Gastrocnemius medialis (tissue), 4 donors: ENCODE data around the gene RANBP3L. TPM values are rescaled to one million over a fixed set of nuclear protein-coding genes. Genes with fewer than 3 reads are reported as not detected.
A peak's percentile ranks its signal among the peaks of the same experiment; 100 is the strongest.

Experiments used
- ATAC-seq, 2 donors: fragments of 150-250 bp; one replicate each; pipeline ENCODE4 v1.9.1; 2016
- DNase-seq, 2 donors: peaks; one replicate each; pipeline ENCODE4 v3.0.0-alpha.2; 2019
- H3K27ac ChIP-seq, 4 donors: fragments of 200-600 bp; sonication (generic); 1 replicate in 1 of 4; 2 replicates in 3 of 4; pipeline ENCODE4 v1.5.1; 2016 to 2018; ENCODE audit warnings: mild to moderate bottlenecking in 2 of 4, moderate library complexity in 1 of 4
- H3K27me3 ChIP-seq, 3 donors: fragments of 200-600 bp; sonication (generic) in 2 of 3; 1 replicate in 1 of 3; 2 replicates in 2 of 3; pipeline versions ENCODE4 v1.5.1 to v1.6.0; 2016 to 2019; ENCODE audit warnings: mild to moderate bottlenecking in 1 of 3, moderate library complexity in 1 of 3
- H3K36me3 ChIP-seq, 2 donors: fragments of 200-600 bp; sonication (generic) in 1 of 2; one replicate each; pipeline ENCODE4 v1.5.1; 2017 to 2018
- H3K4me1 ChIP-seq, 2 donors: fragments of 200-600 bp; sonication (generic) in 1 of 2; one replicate each; pipeline ENCODE4 v1.5.1; 2016 to 2017; ENCODE audit warnings: mild to moderate bottlenecking in 2 of 2
- H3K4me3 ChIP-seq, 4 donors: fragments of 200-600 bp; sonication (generic) in 3 of 4; 1 replicate in 1 of 4; 2 replicates in 3 of 4; pipeline ENCODE4 v1.5.1; 2016 to 2019; ENCODE audit warnings: mild to moderate bottlenecking in 2 of 4
- H3K9me3 ChIP-seq, 3 donors: fragments of 200-600 bp; sonication (generic) in 2 of 3; 1 replicate in 1 of 3; 2 replicates in 2 of 3; pipeline ENCODE4 v1.5.1; 2016 to 2019
- POLR2A ChIP-seq, 2 donors: fragments of 450-650 bp; IDR thresholded peaks; one replicate each; pipeline ENCODE4 v1.6.1; 2017; ENCODE audit warnings: antibody characterized with exemption in 2 of 2, mild to moderate bottlenecking in 2 of 2, moderate library complexity in 2 of 2
- in situ Hi-C, 4 donors: fragments of 200-750 bp; cut with MboI; loops; one replicate each; pipeline versions ENCODE4 v1.15.0 to v1.8.0; 2017; ENCODE audit warnings: low sequenced_read_pairs in 4 of 4
- intact Hi-C: fragments of 100-400 bp; cut with DNase I; formaldehyde crosslinking; loops from one replicate; pipeline ENCODE4 v1.15.1; 2023; ENCODE audit warnings: low total_unique reads
- total RNA-seq, 4 donors: library from RNA; depleted of rRNA; stranded (reverse); fragments of >200 nt; gene quantifications; one replicate each; pipeline versions ENCODE4 v1.1.0 to v1.2.3, GENCODE V29; 2016
- TF ChIP-seq, protein P1 (sequence below), 5 experiments: fragments of 450-650 bp in 3 of 5; fragments of 200-600 bp in 2 of 5; sonication (generic) in 2 of 5; IDR thresholded peaks in 4 of 5; conservative IDR thresholded peaks in 1 of 5; 1 replicate in 4 of 5; 2 replicates in 1 of 5; pipeline ENCODE4 v1.5.1; 2016 to 2019; ENCODE audit warnings: antibody characterized with exemption in 5 of 5, mild to moderate bottlenecking in 3 of 5, moderate library complexity in 3 of 5

RANBP3L gene
- total RNA-seq, 4 donors from 2014 or later, result 0.82 to 2.5 (median 1.2) TPM

DNA sequence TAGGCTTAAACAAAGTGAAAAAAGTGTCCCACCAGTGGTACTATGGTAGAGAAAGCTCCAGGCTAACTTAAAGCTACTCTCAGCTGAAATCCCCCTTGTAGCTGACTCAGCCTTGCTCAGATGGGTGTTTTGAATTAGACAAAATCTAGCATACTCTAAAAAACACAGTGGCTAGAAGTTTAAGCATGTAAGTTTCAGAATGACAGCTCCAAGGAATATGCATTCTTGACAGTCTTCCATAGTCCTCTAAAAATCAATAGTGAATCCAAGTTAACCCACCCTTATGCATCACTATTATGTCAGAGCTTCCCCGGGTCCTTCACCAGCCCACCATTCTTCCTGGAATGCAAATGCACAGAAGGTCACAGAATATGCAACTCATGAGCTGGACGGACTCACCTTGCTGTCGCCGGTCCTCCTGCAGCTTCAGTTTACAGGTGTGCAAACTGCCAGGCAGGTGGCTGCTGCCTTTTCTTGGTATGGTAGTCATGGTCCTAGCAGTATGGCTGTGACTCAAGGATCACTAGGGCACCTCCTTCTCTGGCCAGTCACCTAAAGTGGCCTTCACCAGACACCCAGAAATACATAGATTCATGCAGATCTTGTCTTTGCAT lies 668 bp downstream of the RANBP3L start:
- no peak for ATAC-seq
- Histone ChIP-seq H3K4me3 (peak overlapping the region in 3 of 4 donors; percentile 36 to 54 (median 39)), H3K27me3 (no peaks in the 10 kb centered on the region), H3K36me3 (no peaks in the 10 kb centered on the region), H3K27ac (peak overlapping the region in 3 of 4 donors; percentile 41 to 68 (median 60)), H3K9me3 (no peaks in the 10 kb centered on the region), H3K4me1 (peaks cover 22 to 28% of the 10 kb centered on the region in 2 donors)
- no peak for TF ChIP-seq POLR2A (IDR thresholded peaks at IDR 0.05)
- TF ChIP-seq, protein P1, sequence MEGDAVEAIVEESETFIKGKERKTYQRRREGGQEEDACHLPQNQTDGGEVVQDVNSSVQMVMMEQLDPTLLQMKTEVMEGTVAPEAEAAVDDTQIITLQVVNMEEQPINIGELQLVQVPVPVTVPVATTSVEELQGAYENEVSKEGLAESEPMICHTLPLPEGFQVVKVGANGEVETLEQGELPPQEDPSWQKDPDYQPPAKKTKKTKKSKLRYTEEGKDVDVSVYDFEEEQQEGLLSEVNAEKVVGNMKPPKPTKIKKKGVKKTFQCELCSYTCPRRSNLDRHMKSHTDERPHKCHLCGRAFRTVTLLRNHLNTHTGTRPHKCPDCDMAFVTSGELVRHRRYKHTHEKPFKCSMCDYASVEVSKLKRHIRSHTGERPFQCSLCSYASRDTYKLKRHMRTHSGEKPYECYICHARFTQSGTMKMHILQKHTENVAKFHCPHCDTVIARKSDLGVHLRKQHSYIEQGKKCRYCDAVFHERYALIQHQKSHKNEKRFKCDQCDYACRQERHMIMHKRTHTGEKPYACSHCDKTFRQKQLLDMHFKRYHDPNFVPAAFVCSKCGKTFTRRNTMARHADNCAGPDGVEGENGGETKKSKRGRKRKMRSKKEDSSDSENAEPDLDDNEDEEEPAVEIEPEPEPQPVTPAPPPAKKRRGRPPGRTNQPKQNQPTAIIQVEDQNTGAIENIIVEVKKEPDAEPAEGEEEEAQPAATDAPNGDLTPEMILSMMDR (IDR thresholded peaks at IDR 0.05 in 4 of 5, conservative IDR thresholded peaks at IDR 0.05 in 1 of 5), result no peak
- intact Hi-C loops, result no loop called here
- in situ Hi-C loops, result loop anchor here in 2 of 4 donors (10.0 kb wide), 1 partner anchor 126 kb away; no protein-coding TSS in a partner anchor
- no peak for DNase-seq

DNA sequence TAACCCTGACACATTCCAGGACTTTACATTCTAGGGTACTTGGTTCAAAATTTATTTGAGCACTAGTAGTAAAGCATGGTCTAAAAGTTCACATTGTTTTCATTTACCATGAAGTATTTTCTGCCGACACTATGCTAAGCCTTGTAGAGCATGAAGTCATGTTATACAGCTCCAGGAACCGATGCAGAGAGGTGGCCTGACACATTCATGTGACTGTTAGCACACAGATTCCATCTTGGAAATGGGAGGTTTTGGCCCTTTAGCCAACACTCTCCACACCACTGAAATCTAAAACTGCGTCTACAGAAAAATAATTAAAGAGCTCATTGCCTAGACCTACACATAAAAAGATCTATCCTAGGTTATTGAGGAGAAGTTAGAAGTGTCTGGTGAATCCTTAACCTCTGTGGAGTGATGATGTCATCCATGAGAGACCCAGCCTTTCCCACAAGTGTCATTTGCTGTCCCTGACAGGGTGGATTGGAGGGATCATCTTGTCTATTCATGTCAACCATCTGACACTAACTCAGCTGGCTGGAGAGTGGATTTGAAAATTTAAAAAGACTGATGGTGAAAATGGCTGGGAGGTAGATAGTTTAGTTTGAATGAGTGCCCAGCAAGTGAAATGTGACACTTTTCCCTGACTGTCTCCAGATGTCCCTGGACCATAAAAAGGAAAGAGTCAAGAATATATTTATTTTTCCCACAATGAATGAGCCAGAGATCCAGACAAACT lies 1.3 kb downstream of the RANBP3L start:
- TF ChIP-seq, protein P1 (IDR thresholded peaks at IDR 0.05 in 4 of 5, conservative IDR thresholded peaks at IDR 0.05 in 1 of 5), result no peak
- no peak for TF ChIP-seq POLR2A (IDR thresholded peaks at IDR 0.05)
- in situ Hi-C loops, result loop anchor here in 2 of 4 donors (10.0 kb wide), 1 partner anchor 126 kb away; no protein-coding TSS in a partner anchor
- Histone ChIP-seq H3K27me3 (no peaks in the 10 kb centered on the region), H3K36me3 (no peaks in the 10 kb centered on the region), H3K4me3 (peak overlapping the region in 2 of 4 donors; percentile 36 to 39), H3K9me3 (no peaks in the 10 kb centered on the region), H3K4me1 (peaks cover 22 to 23% of the 10 kb centered on the region in 2 donors), H3K27ac (no peak overlapping the region)
- ATAC-seq (no peak), DNase-seq (no peak)
- intact Hi-C loops, result no loop called here

GRCh38 chr5:36298552-36298951 lies 3.1 kb downstream of the RANBP3L start:
- no peak for ATAC-seq
- Histone ChIP-seq H3K36me3 (no peaks in the 10 kb centered on the region), H3K9me3 (no peaks in the 10 kb centered on the region), H3K4me1 (peaks cover 22% of the 10 kb centered on the region in 2 donors), H3K4me3 (no peak overlapping the region), H3K27ac (no peak overlapping the region), H3K27me3 (no peaks in the 10 kb centered on the region)
- intact Hi-C loops, result no loop called here
- in situ Hi-C loops, result no loop called here
- no peak for DNase-seq
- TF ChIP-seq, protein P1 (IDR thresholded peaks at IDR 0.05 in 4 of 5, conservative IDR thresholded peaks at IDR 0.05 in 1 of 5), result no peak
- no peak for TF ChIP-seq POLR2A (IDR thresholded peaks at IDR 0.05)

DNA sequence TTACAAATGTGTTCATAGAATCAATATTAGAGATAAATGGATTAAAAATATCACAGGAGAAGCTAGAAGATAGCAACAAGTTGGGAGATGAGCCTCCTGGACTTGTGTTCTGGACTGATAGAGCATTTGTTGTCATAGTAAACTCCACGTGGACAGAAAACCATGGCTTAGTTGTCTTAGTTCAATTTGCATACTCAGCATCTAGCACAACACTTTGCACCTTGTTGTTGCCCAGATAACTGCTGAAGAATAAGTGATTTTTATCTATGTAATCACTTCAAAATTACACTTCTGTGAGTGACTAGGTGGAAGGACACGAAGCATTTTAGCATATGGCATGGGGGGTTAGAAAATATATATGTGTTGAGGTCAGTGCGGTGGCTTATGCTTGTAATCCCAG lies 4.0 kb downstream of the RANBP3L start:
- H3K9me3 ChIP-seq, result no peaks in the 10 kb centered on the region

More for the DNA sequence above, 4.0 kb downstream of the RANBP3L start:
- Histone ChIP-seq H3K27ac (no peak overlapping the region), H3K36me3 (no peaks in the 10 kb centered on the region), H3K27me3 (no peaks in the 10 kb centered on the region), H3K4me3 (no peak overlapping the region), H3K4me1 (peaks cover 20 to 21% of the 10 kb centered on the region in 2 donors)
- TF ChIP-seq POLR2A (IDR thresholded peaks at IDR 0.05), result no peak
- TF ChIP-seq, protein P1 (IDR thresholded peaks at IDR 0.05 in 4 of 5, conservative IDR thresholded peaks at IDR 0.05 in 1 of 5), result no peak
- DNase-seq (no peak), ATAC-seq (no peak)
- intact Hi-C loops, result no loop called here
- in situ Hi-C loops, result no loop called here
